Measurements from ENCODE around the gene PLOD1. TPM values are rescaled to one million over a fixed set of nuclear protein-coding genes. Genes with fewer than 3 reads are reported as not detected.

PLOD1 gene
- total and polyA plus RNA-seq, 2 donors (not counting 1 experiment from before 2014, with no cell fraction given): 210 to 278 TPM

GRCh38 chr1:11957897-11958296, 23.4 kb downstream of the PLOD1 start:
- H3K27me3 ChIP-seq (ENCODE audit: control insufficient read depth, insufficient read depth, low read length): no peaks in the 10 kb centered on the region
- H2AFZ ChIP-seq (ENCODE audit: low read length): no peak overlapping the region
- H3K9me3 ChIP-seq (ENCODE audit: control insufficient read depth, insufficient read depth, low read depth, low read length): no peaks in the 10 kb centered on the region
- no peaks in the 10 kb centered on the region for H3K79me2 ChIP-seq (ENCODE audit: control insufficient read depth, insufficient read depth, low read length)
- H3K4me1 ChIP-seq (ENCODE audit: control insufficient read depth, extremely low read depth, insufficient read depth, low read length): no peaks in the 10 kb centered on the region
- H3K4me3 ChIP-seq (replicated peaks in 1 of 4; ENCODE audit: control extremely low read depth in 1 of 4, insufficient read depth in 1 of 4, low read depth in 3 of 4, low read length in 4 of 4): no peak overlapping the region
- H3K36me3 ChIP-seq (ENCODE audit: control insufficient read depth, insufficient read depth, low read length): peaks cover 21% of the 10 kb centered on the region
- H4K20me1 ChIP-seq (ENCODE audit: control insufficient read depth, extremely low read depth, insufficient read depth, low read length): no peaks in the 10 kb centered on the region
- no peak for DNase-seq (ENCODE audit: low read depth in 2 of 2)
- H3K27ac ChIP-seq (ENCODE audit: insufficient read depth, low read length): no peak overlapping the region
- TF ChIP-seq EZH2 (IDR thresholded peaks at IDR 0.05; ENCODE audit: low read length, missing control alignments): no peak
- TF ChIP-seq CTCF (conservative IDR thresholded peaks at IDR 0.05 in 1 of 2, IDR thresholded peaks at IDR 0.05 in 1 of 2; ENCODE audit: low read depth in 1 of 2, low read length in 2 of 2): no peak
- H3K4me2 ChIP-seq (ENCODE audit: extremely low read depth, insufficient read depth, low read length): no peak overlapping the region
- H3K9ac ChIP-seq (ENCODE audit: insufficient read depth, low read length): no peak overlapping the region

GRCh38 chr1:11960276-11960675, 25.8 kb downstream of the PLOD1 start:
- no peaks in the 10 kb centered on the region for H3K27me3 ChIP-seq (ENCODE audit: control insufficient read depth, insufficient read depth, low read length)
- no peak overlapping the region for H3K27ac ChIP-seq (ENCODE audit: insufficient read depth, low read length)
- H2AFZ ChIP-seq (ENCODE audit: low read length): no peak overlapping the region
- TF ChIP-seq EZH2 (IDR thresholded peaks at IDR 0.05; ENCODE audit: low read length, missing control alignments) (no peak), CTCF (conservative IDR thresholded peaks at IDR 0.05 in 1 of 2, IDR thresholded peaks at IDR 0.05 in 1 of 2; ENCODE audit: low read depth in 1 of 2, low read length in 2 of 2) (no peak)
- H3K4me2 ChIP-seq (ENCODE audit: extremely low read depth, insufficient read depth, low read length): no peak overlapping the region
- H3K4me1 ChIP-seq (ENCODE audit: control insufficient read depth, extremely low read depth, insufficient read depth, low read length): no peaks in the 10 kb centered on the region
- H3K9me3 ChIP-seq (ENCODE audit: control insufficient read depth, insufficient read depth, low read depth, low read length): no peaks in the 10 kb centered on the region
- H3K36me3 ChIP-seq (ENCODE audit: control insufficient read depth, insufficient read depth, low read length): peaks cover 30% of the 10 kb centered on the region
- H4K20me1 ChIP-seq (ENCODE audit: control insufficient read depth, extremely low read depth, insufficient read depth, low read length): no peaks in the 10 kb centered on the region
- no peak overlapping the region for H3K9ac ChIP-seq (ENCODE audit: insufficient read depth, low read length)
- DNase-seq (ENCODE audit: low read depth in 2 of 2): no peak
- no peaks in the 10 kb centered on the region for H3K79me2 ChIP-seq (ENCODE audit: control insufficient read depth, insufficient read depth, low read length)
- no peak overlapping the region for H3K4me3 ChIP-seq (replicated peaks in 1 of 4; ENCODE audit: control extremely low read depth in 1 of 4, insufficient read depth in 1 of 4, low read depth in 3 of 4, low read length in 4 of 4)

GRCh38 chr1:11960715-11961114, 26.2 kb downstream of the PLOD1 start:
- H3K4me1 ChIP-seq (ENCODE audit: control insufficient read depth, extremely low read depth, insufficient read depth, low read length): no peaks in the 10 kb centered on the region
- H3K9me3 ChIP-seq (ENCODE audit: control insufficient read depth, insufficient read depth, low read depth, low read length): no peaks in the 10 kb centered on the region
- no peak overlapping the region for H3K4me2 ChIP-seq (ENCODE audit: extremely low read depth, insufficient read depth, low read length)
- no peak for DNase-seq (ENCODE audit: low read depth in 2 of 2)
- H3K27ac ChIP-seq (ENCODE audit: insufficient read depth, low read length): no peak overlapping the region
- no peak overlapping the region for H3K4me3 ChIP-seq (replicated peaks in 1 of 4; ENCODE audit: control extremely low read depth in 1 of 4, insufficient read depth in 1 of 4, low read depth in 3 of 4, low read length in 4 of 4)
- TF ChIP-seq EZH2 (IDR thresholded peaks at IDR 0.05; ENCODE audit: low read length, missing control alignments) (no peak), CTCF (conservative IDR thresholded peaks at IDR 0.05 in 1 of 2, IDR thresholded peaks at IDR 0.05 in 1 of 2; ENCODE audit: low read depth in 1 of 2, low read length in 2 of 2) (no peak)
- H4K20me1 ChIP-seq (ENCODE audit: control insufficient read depth, extremely low read depth, insufficient read depth, low read length): no peaks in the 10 kb centered on the region
- peaks cover 33% of the 10 kb centered on the region for H3K36me3 ChIP-seq (ENCODE audit: control insufficient read depth, insufficient read depth, low read length)
- H2AFZ ChIP-seq (ENCODE audit: low read length): no peak overlapping the region
- no peaks in the 10 kb centered on the region for H3K79me2 ChIP-seq (ENCODE audit: control insufficient read depth, insufficient read depth, low read length)
- H3K27me3 ChIP-seq (ENCODE audit: control insufficient read depth, insufficient read depth, low read length): no peaks in the 10 kb centered on the region
- no peak overlapping the region for H3K9ac ChIP-seq (ENCODE audit: insufficient read depth, low read length)
